ENCODE measurements around the gene CAPZB. TPM values are rescaled to one million over a fixed set of nuclear protein-coding genes. Genes with fewer than 3 reads are reported as not detected.

Gene CAPZB
- total RNA-seq, 6 experiments from 2014 or later, result 565 to 646 (median 603) TPM

DNA sequence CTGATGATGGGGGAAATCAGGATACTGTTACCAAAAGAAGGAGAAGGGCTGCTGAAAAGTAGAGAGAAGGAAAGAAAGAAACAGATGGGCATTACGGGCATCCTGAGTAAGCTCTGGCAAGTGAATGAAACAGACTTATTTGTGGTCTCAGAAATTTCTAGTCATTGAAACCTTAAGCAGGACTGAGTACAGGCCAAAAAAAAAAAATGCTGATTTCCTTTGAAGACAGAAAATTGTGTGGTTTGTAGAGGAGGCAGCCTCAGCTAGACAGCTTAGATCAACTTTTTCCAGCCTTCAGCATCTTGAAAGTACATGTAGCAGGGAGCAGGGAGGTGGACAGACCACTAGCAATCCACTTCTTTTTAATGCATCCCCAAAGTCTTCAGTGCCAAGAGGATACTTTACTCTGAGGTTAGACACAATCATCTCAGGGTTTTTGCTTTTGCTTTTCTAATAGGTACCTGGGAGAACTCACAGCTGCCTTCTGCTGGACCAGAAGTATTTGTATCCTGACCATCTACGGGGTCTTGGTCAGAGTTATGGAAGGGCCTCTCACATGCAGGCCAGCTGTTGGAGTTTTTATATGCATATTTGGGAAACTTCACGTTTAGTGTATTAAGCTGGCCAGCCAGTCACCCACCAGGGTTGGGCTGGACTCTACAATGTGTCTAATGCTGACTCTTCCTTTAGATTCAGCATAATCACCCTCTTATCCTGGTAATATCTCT, 10.6 kb upstream of the CAPZB start:
- peak; percentile 33 for DNase-seq
- peaks cover 7% of the 10 kb centered on the region for H3K27me3 Mint-ChIP-seq (ENCODE audit: insufficient read depth)
- H3K27ac Mint-ChIP-seq, result no peak overlapping the region
- no peak overlapping the region for H3K4me3 Mint-ChIP-seq
- peaks cover 14% of the 10 kb centered on the region for H3K4me1 Mint-ChIP-seq (ENCODE audit: low read depth)
- no peak for TF ChIP-seq CTCF (IDR thresholded peaks at IDR 0.05)
- no peaks in the 10 kb centered on the region for H3K36me3 Mint-ChIP-seq (ENCODE audit: low read depth)
- no peaks in the 10 kb centered on the region for H3K9me3 Mint-ChIP-seq

DNA sequence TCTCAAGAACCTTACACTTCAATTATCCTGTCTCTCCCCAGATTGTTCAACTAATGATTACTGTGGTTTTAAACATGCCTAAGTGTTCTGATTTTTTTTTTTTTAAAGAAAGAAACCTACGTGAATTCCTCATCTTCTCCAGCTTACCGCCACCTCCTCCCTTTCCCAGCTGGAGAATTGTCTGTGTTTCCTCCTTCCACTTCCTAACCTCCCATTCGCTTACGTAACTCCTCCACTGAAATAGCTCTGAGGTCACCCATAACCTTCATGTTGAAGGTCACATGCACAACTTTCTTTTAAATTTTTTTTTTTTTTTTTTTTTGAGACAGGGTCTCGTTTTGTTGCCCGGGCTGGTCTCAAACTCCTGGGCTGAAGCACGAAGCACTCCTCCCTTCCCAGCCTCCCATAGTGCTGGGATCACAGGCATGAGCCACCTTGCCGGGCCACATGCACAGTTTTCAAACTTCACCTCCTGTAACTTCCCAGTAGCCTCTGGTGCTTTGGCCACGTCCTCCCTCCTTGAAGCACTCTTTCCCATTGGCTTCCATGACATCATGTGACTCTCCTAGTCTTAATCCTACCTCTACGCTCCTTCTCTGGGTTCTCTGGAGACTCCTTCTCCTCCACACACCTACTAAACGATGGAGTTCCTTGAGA, 9.8 kb upstream of the CAPZB start:
- Mint-ChIP-seq H3K27me3 (ENCODE audit: insufficient read depth) (peaks cover 7% of the 10 kb centered on the region), H3K4me1 (ENCODE audit: low read depth) (peaks cover 14% of the 10 kb centered on the region), H3K36me3 (ENCODE audit: low read depth) (no peaks in the 10 kb centered on the region), H3K27ac (no peak overlapping the region), H3K9me3 (no peaks in the 10 kb centered on the region), H3K4me3 (no peak overlapping the region)
- no peak for DNase-seq
- no peak for TF ChIP-seq CTCF (IDR thresholded peaks at IDR 0.05)

DNA sequence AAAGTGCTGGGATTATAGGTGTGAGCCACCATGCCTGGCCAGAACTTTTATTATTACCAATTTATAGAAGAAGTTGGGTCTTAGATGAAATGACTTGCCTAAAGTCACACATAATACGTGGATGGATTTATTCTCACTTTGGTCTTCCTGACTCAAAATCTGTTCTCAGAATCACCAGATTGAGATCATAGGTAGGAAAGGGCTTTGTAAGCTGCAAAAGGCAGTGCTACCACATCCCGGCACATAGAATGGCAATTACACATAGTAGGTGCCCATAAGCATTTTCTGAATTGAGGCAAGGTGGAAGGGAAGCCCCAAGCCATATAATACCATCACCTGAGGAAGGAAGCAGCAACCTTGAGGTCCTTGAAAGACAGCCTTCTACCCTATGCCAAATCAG, 8.2 kb upstream of the CAPZB start:
- peaks cover 14% of the 10 kb centered on the region for H3K4me1 Mint-ChIP-seq (ENCODE audit: low read depth)
- peaks cover 9% of the 10 kb centered on the region for H3K27me3 Mint-ChIP-seq (ENCODE audit: insufficient read depth)
- H3K4me3 Mint-ChIP-seq, result no peak overlapping the region
- no peaks in the 10 kb centered on the region for H3K36me3 Mint-ChIP-seq (ENCODE audit: low read depth)
- no peaks in the 10 kb centered on the region for H3K9me3 Mint-ChIP-seq
- no peak for DNase-seq
- no peak for TF ChIP-seq CTCF (IDR thresholded peaks at IDR 0.05)
- no peak overlapping the region for H3K27ac Mint-ChIP-seq

GRCh38 chr1:19489996-19490395, 4.7 kb upstream of the CAPZB start:
- DNase-seq, result no peak
- no peak overlapping the region for H3K4me3 Mint-ChIP-seq
- H3K9me3 Mint-ChIP-seq, result no peaks in the 10 kb centered on the region
- no peak overlapping the region for H3K27ac Mint-ChIP-seq
- peaks cover 9% of the 10 kb centered on the region for H3K27me3 Mint-ChIP-seq (ENCODE audit: insufficient read depth)
- no peak for TF ChIP-seq CTCF (IDR thresholded peaks at IDR 0.05)
- peaks cover 5% of the 10 kb centered on the region; the same call in 1 of the 2 replicates for H3K36me3 Mint-ChIP-seq (ENCODE audit: low read depth)
- peaks cover 24% of the 10 kb centered on the region for H3K4me1 Mint-ChIP-seq (ENCODE audit: low read depth)

GRCh38 chr1:19488136-19488535, 2.8 kb upstream of the CAPZB start:
- peaks cover 14% of the 10 kb centered on the region for H3K36me3 Mint-ChIP-seq (ENCODE audit: low read depth)
- TF ChIP-seq CTCF (IDR thresholded peaks at IDR 0.05), result no peak
- DNase-seq, result no peak
- H3K4me3 Mint-ChIP-seq, result no peak overlapping the region; the same call in 1 of the 2 replicates
- peaks cover 33% of the 10 kb centered on the region for H3K4me1 Mint-ChIP-seq (ENCODE audit: low read depth)
- no peaks in the 10 kb centered on the region for H3K9me3 Mint-ChIP-seq
- H3K27ac Mint-ChIP-seq, result peak overlapping the region; percentile 49; the same call in 1 of the 2 replicates
- H3K27me3 Mint-ChIP-seq (ENCODE audit: insufficient read depth), result peaks cover 9% of the 10 kb centered on the region

All from HFFc6 (cell line).